Activated CD4-positive, alpha-beta T cell treated with anti-CD3 and anti-CD28 coated beads for 36 hours (primary cell): ENCODE measurements around the gene TNKS2. TPM values are rescaled to one million over a fixed set of nuclear protein-coding genes. Genes with fewer than 3 reads are reported as not detected.

Source experiments
- ATAC-seq: fragments of 200-7000 bp; cut with Tn5 transposase; one replicate; pipeline ENCODE4 v1.10.0; 2021; ENCODE audit warnings: mild to moderate bottlenecking, moderate library complexity
- CTCF ChIA-PET: fragments of 350-600 bp; sonication (Branson Sonifier 250); formaldehyde crosslinking; loops from one replicate; lab custom pipeline; 2021; ENCODE audit warnings: antibody characterized with exemption; lab: Charles Lee
- POLR2A ChIA-PET: fragments of 350-600 bp; sonication (Branson Sonifier 250); formaldehyde crosslinking; loops from one replicate; lab custom pipeline; 2021; ENCODE audit warnings: antibody characterized with exemption, inconsistent platforms; lab: Charles Lee
- DNase-seq: peaks from one replicate; pipeline ENCODE4 v3.0.0-alpha.2; 2020
- H3K27ac Mint-ChIP-seq: one replicate; pipeline ENCODE4 v1.8.0; 2021; ENCODE audit warnings: mixed read lengths
- H3K27me3 Mint-ChIP-seq: one replicate; pipeline ENCODE4 v1.8.0; 2021; ENCODE audit warnings: mixed read lengths
- H3K36me3 Mint-ChIP-seq: one replicate; pipeline ENCODE4 v1.8.0; 2021; ENCODE audit warnings: low read depth, mixed read lengths
- H3K4me1 Mint-ChIP-seq: one replicate; pipeline ENCODE4 v1.8.0; 2021; ENCODE audit warnings: mixed read lengths
- H3K4me3 Mint-ChIP-seq: one replicate; pipeline ENCODE4 v1.8.0; 2021; ENCODE audit warnings: mild to moderate bottlenecking, moderate library complexity, mixed read lengths
- H3K9me3 Mint-ChIP-seq: one replicate; pipeline ENCODE4 v1.8.0; 2021; ENCODE audit warnings: low read depth, mixed read lengths
- intact Hi-C, 2 experiments: fragments of 100-400 bp; cut with DNase I in 1 of 2; cut with micrococcal nuclease in 1 of 2; formaldehyde crosslinking; loops; one replicate each; pipeline versions ENCODE4 v1.14.2 to v1.15.1; 2022 to 2024; cut with DNase I, micrococcal nuclease
- total RNA-seq, 2 experiments: library from RNA; stranded (reverse); gene quantifications; one replicate each; pipeline ENCODE4 v1.2.3, GENCODE V29; 2021

The TNKS2 gene
- total RNA-seq, 2 experiments from 2014 or later, result 32.0 to 35.7 TPM

GRCh38 chr10:91772461-91772860, 25.8 kb upstream of the TNKS2 start:
- no peak overlapping the region for H3K27ac Mint-ChIP-seq
- H3K4me3 Mint-ChIP-seq, result no peak overlapping the region
- no peaks in the 10 kb centered on the region for H3K9me3 Mint-ChIP-seq
- intact Hi-C loops, result no loop called here
- ChIA-PET POLR2A (no interaction called here), CTCF (no interaction called here)
- no peak for ATAC-seq
- DNase-seq, result no peak
- no peaks in the 10 kb centered on the region for H3K36me3 Mint-ChIP-seq
- no peaks in the 10 kb centered on the region for H3K4me1 Mint-ChIP-seq
- H3K27me3 Mint-ChIP-seq, result peaks cover 13% of the 10 kb centered on the region

- Mint-ChIP-seq H3K36me3 (no peaks in the 10 kb centered on the region), H3K27me3 (peaks cover 13% of the 10 kb centered on the region), H3K9me3 (no peaks in the 10 kb centered on the region), H3K4me1 (no peaks in the 10 kb centered on the region), H3K4me3 (no peak overlapping the region), H3K27ac (no peak overlapping the region)
- ATAC-seq (no peak), DNase-seq (no peak)
- ChIA-PET CTCF (no interaction called here), POLR2A (no interaction called here)
- intact Hi-C loops, result no loop called here
These were observed 25.4 kb upstream of the TNKS2 start for GRCh38 chr10:91772869-91773268.

- H3K27me3 Mint-ChIP-seq, result peaks cover 13% of the 10 kb centered on the region
- intact Hi-C loops, result no loop called here
- no peaks in the 10 kb centered on the region for H3K36me3 Mint-ChIP-seq
- H3K4me3 Mint-ChIP-seq, result no peak overlapping the region
- POLR2A ChIA-PET, result interaction anchor here (0.6 kb wide), 1 partner anchor 23 kb away, joined by 4 read pairs; no protein-coding TSS in a partner anchor
- no peaks in the 10 kb centered on the region for H3K4me1 Mint-ChIP-seq
- no peaks in the 10 kb centered on the region for H3K9me3 Mint-ChIP-seq
- DNase-seq (no peak), ATAC-seq (no peak)
- CTCF ChIA-PET, result interaction anchor here (0.8 to 1.6 kb wide), 3 partner anchors 9 to 476 kb away, joined by 3 read pairs; no protein-coding TSS in a partner anchor
- H3K27ac Mint-ChIP-seq, result no peak overlapping the region
These were observed 23.7 kb upstream of the TNKS2 start for GRCh38 chr10:91774571-91774970.

DNA sequence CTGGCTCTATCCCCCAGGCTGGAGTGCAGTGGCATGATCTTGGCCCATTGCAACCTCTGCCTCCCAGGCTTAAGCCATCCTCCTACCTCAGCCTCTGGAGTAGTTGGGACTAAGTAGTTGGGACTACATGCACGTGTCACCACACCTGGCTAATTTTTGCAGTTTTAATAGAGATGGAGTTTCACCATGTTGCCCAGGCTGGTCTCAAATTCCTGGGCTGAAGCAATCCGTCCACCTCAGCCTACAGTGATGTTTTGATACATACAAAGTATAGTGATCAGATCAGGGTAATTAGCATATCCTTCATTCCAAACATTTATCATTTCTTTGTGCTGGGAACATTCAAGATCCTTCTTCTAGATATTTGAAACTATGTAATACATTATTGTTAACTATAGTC, 22.5 kb upstream of the TNKS2 start:
- CTCF ChIA-PET, result interaction anchor here (0.7 to 1.4 kb wide), 3 partner anchors 17 to 786 kb away, joined by 3 to 4 read pairs (median 3); no protein-coding TSS in a partner anchor
- no peak overlapping the region for H3K27ac Mint-ChIP-seq
- ATAC-seq (no peak), DNase-seq (no peak)
- no peaks in the 10 kb centered on the region for H3K4me1 Mint-ChIP-seq
- H3K9me3 Mint-ChIP-seq, result no peaks in the 10 kb centered on the region
- no peak overlapping the region for H3K4me3 Mint-ChIP-seq
- intact Hi-C loops, result no loop called here
- POLR2A ChIA-PET, result no interaction called here
- peaks cover 15% of the 10 kb centered on the region for H3K27me3 Mint-ChIP-seq
- H3K36me3 Mint-ChIP-seq, result no peaks in the 10 kb centered on the region

DNA sequence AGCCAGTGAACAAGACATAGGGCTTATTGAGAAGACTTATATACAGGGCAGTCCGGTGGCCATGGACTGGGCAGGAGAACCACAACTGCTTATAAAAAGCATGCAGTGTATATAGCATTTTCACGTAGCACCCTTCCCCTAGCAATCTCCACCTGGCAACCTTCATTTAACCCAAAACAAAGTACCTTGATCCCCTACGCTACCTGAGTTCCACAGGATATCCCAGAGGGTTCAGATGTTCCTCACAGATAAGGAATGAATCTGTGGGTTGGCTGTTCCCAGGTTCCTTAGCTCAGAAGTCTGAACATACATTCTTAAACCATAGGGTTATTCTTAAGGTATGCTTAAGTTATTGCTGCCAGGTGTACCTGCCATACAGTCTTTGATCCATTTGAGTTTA, 22.0 kb upstream of the TNKS2 start:
- Mint-ChIP-seq H3K9me3 (no peaks in the 10 kb centered on the region), H3K36me3 (no peaks in the 10 kb centered on the region), H3K4me3 (no peak overlapping the region), H3K4me1 (no peaks in the 10 kb centered on the region), H3K27ac (no peak overlapping the region), H3K27me3 (peaks cover 15% of the 10 kb centered on the region)
- ChIA-PET POLR2A (no interaction called here), CTCF (interaction anchor here (0.6 to 1.4 kb wide), 3 partner anchors 17 to 229 kb away, joined by 3 to 4 read pairs (median 3); no protein-coding TSS in a partner anchor)
- intact Hi-C loops, result no loop called here
- DNase-seq (no peak), ATAC-seq (no peak)

- no peak overlapping the region for H3K4me3 Mint-ChIP-seq
- no peak for DNase-seq
- H3K4me1 Mint-ChIP-seq, result no peaks in the 10 kb centered on the region
- ChIA-PET POLR2A (no interaction called here), CTCF (no interaction called here)
- ATAC-seq, result no peak
- H3K27ac Mint-ChIP-seq, result no peak overlapping the region
- no peaks in the 10 kb centered on the region for H3K36me3 Mint-ChIP-seq
- peaks cover 20% of the 10 kb centered on the region for H3K27me3 Mint-ChIP-seq
- intact Hi-C loops, result no loop called here
- H3K9me3 Mint-ChIP-seq, result no peaks in the 10 kb centered on the region
These were observed 19.7 kb upstream of the TNKS2 start for GRCh38 chr10:91778485-91778884.

DNA sequence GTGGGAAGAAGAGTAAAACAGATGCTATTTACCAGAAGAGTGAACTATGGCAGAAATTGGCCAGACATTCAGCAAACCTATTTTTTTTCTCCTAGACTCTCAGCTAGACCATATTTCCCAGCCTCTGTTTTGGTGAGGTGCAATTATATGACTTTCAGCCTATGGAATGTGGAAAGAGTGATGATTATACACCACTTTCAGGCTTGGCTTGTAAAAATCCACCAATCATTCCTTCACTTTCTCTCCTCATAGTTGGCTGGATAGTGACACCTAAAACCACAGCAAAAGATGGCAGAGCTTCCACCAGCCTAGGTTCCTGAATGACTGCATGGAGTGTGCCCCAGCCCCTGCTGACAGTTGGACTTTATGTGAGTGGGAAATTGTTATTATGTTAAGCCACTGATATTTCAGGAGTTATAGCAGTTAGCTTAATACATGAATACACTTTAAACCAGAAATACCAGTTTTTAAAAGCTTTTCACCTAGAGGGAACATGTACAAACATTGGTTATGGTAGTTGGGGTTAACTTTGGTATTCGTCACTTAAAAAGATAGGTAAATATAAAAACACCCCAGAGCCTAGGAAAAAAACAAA, 19.1 kb upstream of the TNKS2 start:
- Mint-ChIP-seq H3K4me3 (no peak overlapping the region), H3K27me3 (peaks cover 20% of the 10 kb centered on the region), H3K36me3 (no peaks in the 10 kb centered on the region), H3K9me3 (no peaks in the 10 kb centered on the region), H3K27ac (no peak overlapping the region), H3K4me1 (no peaks in the 10 kb centered on the region)
- no peak for DNase-seq
- ChIA-PET POLR2A (no interaction called here), CTCF (no interaction called here)
- ATAC-seq, result no peak
- intact Hi-C loops, result no loop called here

DNA sequence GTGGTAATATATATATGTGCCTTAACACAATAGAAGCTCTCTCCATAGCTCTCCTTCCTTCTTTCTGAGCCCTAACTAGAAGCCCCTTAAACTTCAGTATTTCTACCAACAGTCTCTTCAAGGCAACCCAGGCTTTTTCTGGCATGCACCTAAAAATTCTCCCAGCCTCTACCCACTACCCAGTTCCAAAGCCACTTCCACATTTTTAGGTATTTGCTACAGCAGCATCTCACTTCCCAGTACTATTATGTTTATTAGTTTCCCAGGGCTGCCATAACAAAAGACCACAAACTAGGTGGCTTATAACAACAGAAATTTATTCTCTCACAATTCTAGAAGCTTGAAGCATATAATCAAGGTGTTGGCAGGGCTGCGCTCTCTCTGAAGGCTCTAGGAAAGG, 15.7 kb upstream of the TNKS2 start:
- Mint-ChIP-seq H3K4me1 (no peaks in the 10 kb centered on the region), H3K9me3 (no peaks in the 10 kb centered on the region), H3K27ac (no peak overlapping the region), H3K4me3 (no peak overlapping the region), H3K36me3 (no peaks in the 10 kb centered on the region), H3K27me3 (peaks cover 9% of the 10 kb centered on the region)
- ChIA-PET CTCF (interaction anchor here (0.6 kb wide), 1 partner anchor 18 kb away, joined by 3 read pairs; no protein-coding TSS in a partner anchor), POLR2A (no interaction called here)
- intact Hi-C loops, result no loop called here
- no peak for ATAC-seq
- DNase-seq, result no peak

DNA sequence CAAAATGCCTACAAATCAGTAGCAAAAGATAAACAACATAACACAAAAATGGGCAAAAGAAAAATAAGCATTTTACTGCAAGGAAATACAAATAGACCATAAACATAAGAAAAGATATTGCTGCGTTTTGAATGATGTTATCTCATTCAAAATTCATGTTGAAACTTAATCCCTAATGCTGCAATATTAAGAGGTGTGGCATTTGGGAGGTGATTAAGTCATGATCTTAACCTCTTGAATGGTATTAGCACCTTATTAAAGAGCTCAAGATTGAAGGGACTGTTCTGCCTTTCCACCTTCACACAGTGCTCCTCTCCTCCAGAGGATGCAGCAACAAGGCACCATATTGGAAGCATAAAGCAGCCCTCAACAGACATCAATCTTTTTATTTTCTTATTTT, 12.4 kb upstream of the TNKS2 start:
- Mint-ChIP-seq H3K4me1 (no peaks in the 10 kb centered on the region), H3K9me3 (no peaks in the 10 kb centered on the region), H3K27ac (no peak overlapping the region), H3K36me3 (no peaks in the 10 kb centered on the region), H3K4me3 (no peak overlapping the region), H3K27me3 (peaks cover 7% of the 10 kb centered on the region)
- intact Hi-C loops, result no loop called here
- ChIA-PET POLR2A (no interaction called here), CTCF (no interaction called here)
- DNase-seq (no peak), ATAC-seq (no peak)

DNA sequence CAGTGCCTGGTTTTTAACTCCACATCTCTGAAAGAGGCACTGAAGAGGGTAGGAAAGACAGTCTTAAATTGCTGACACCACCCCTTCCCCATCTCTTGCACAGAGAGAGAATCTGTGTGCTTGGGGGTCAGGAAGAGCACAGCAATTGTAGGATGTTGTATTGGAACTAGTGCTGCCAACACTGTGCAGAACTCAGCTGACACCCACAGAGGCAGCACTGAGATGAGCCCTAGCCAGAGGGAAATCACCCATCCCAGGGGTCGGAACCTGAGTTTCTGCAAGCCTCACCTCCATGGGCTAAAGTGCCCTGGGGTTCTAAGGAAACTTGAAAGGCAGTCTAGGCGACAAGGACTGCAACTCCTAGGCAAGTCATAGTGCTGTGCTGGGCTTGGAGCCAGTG, 11.0 kb upstream of the TNKS2 start:
- ATAC-seq, result no peak
- no peak for DNase-seq
- Mint-ChIP-seq H3K27me3 (peaks cover 7% of the 10 kb centered on the region), H3K36me3 (peaks cover 2% of the 10 kb centered on the region), H3K4me1 (no peaks in the 10 kb centered on the region), H3K4me3 (no peak overlapping the region), H3K9me3 (no peaks in the 10 kb centered on the region), H3K27ac (no peak overlapping the region)
- ChIA-PET POLR2A (no interaction called here), CTCF (no interaction called here)
- intact Hi-C loops, result no loop called here

GRCh38 chr10:91787810-91788209, 10.4 kb upstream of the TNKS2 start:
- no peaks in the 10 kb centered on the region for H3K9me3 Mint-ChIP-seq

GRCh38 chr10:91788527-91788926, 9.7 kb upstream of the TNKS2 start:
- no peak overlapping the region for H3K27ac Mint-ChIP-seq
- ATAC-seq, result no peak
- DNase-seq, result no peak
- H3K4me3 Mint-ChIP-seq, result no peak overlapping the region
- ChIA-PET CTCF (no interaction called here), POLR2A (no interaction called here)
- no peaks in the 10 kb centered on the region for H3K4me1 Mint-ChIP-seq
- intact Hi-C loops, result no loop called here
- no peaks in the 10 kb centered on the region for H3K27me3 Mint-ChIP-seq
- H3K36me3 Mint-ChIP-seq, result peaks cover 2% of the 10 kb centered on the region
- no peaks in the 10 kb centered on the region for H3K9me3 Mint-ChIP-seq

More at GRCh38 chr10:91787810-91788209, 10.4 kb upstream of the TNKS2 start:
- ChIA-PET POLR2A (no interaction called here), CTCF (no interaction called here)
- Mint-ChIP-seq H3K4me3 (no peak overlapping the region), H3K27me3 (peaks cover 6% of the 10 kb centered on the region), H3K27ac (no peak overlapping the region), H3K4me1 (no peaks in the 10 kb centered on the region), H3K36me3 (peaks cover 2% of the 10 kb centered on the region)
- intact Hi-C loops, result no loop called here
- DNase-seq (no peak), ATAC-seq (no peak)
